HCT116 (cell line): Measurements from ENCODE around the gene FAR1. TPM values are rescaled to one million over a fixed set of nuclear protein-coding genes. Genes with fewer than 3 reads are reported as not detected.

Experiments
- ATAC-seq: fragments of 200-7000 bp; cut with Tn5 transposase; 2 replicates; pipeline ENCODE4 v1.9.1; 2020; ENCODE audit warnings: mild to moderate bottlenecking, moderate library complexity
- BruUV-seq: library from RNA; stranded (reverse); fragments of 400-500 nt; replicated peaks from 2 replicates; lab custom pipeline; 2021; lab: Mats Ljungman, UMichigan
- CTCF ChIA-PET: fragments of 300-600 bp; sonication (Branson Sonifier 250); formaldehyde crosslinking; loops from one replicate; lab custom pipeline; 2021; ENCODE audit warnings: antibody characterized with exemption; lab: Charles Lee
- POLR2A ChIA-PET: fragments of 300-600, 350-600 bp; sonication (Branson Sonifier 250); formaldehyde crosslinking; loops from one replicate; lab custom pipeline; 2021; ENCODE audit warnings: antibody characterized with exemption; lab: Charles Lee
- RAD21 ChIA-PET, 2 experiments: fragments of 300-600 bp; sonication (Branson Sonifier 250); formaldehyde crosslinking; loops; one replicate each; lab custom pipeline; 2023; ENCODE audit warnings: low total read pairs in 2 of 2; ENCODE audit not compliant: uncharacterized antibody in 2 of 2, unreplicated experiment in 2 of 2, low non-redundant PET in 1 of 2; lab: Charles Lee
- DNase-seq: peaks from one replicate; pipeline ENCODE4 v3.0.0-alpha.2; 2010; ENCODE audit warnings: low read depth, low spot score
- H2AFZ ChIP-seq: fragments of 200-600 bp; shearing (Covaris generic), sonication (generic); 2 replicates; pipeline ENCODE4 v1.6.1; 2017; ENCODE audit warnings: low read depth, mixed run types, mixed read lengths, antibody characterized with exemption, low read length; ENCODE audit not compliant: poor library complexity, severe bottlenecking
- H3K27ac ChIP-seq: 2 replicates; pipeline ENCODE4 v1.5.1; 2012; ENCODE audit warnings: low read depth, low read length
- H3K27me3 ChIP-seq: fragments of 200-600 bp; sonication (generic); 2 replicates; pipeline ENCODE4 v1.6.1; 2016; ENCODE audit warnings: mixed run types, low read length, mixed read lengths; ENCODE audit not compliant: insufficient read depth
- H3K36me3 ChIP-seq, 2 experiments: fragments of 200-500 bp in 1 of 2; fragments of 200-600 bp in 1 of 2; sonication (Bioruptor generic) in 1 of 2; sonication (generic) in 1 of 2; 2 replicates each; pipeline versions ENCODE4 v1.5.1 to v1.6.1; 2014 to 2016; ENCODE audit warnings: low read length in 2 of 2, inconsistent platforms in 1 of 2, mixed read lengths in 1 of 2, mixed run types in 1 of 2; ENCODE audit not compliant: insufficient read depth in 2 of 2, control insufficient read depth in 1 of 2
- H3K4me1 ChIP-seq, 2 experiments: fragments of 200-600 bp in 1 of 2; sonication (generic) in 1 of 2; 2 replicates each; pipeline versions ENCODE4 v1.5.1 to v1.6.1; 2012 to 2017; ENCODE audit warnings: low read length in 2 of 2, inconsistent platforms in 1 of 2, mild to moderate bottlenecking in 1 of 2, mixed read lengths in 1 of 2, mixed run types in 1 of 2, moderate library complexity in 1 of 2; ENCODE audit not compliant: insufficient read depth in 2 of 2, control insufficient read depth in 1 of 2
- H3K4me2 ChIP-seq: fragments of 200-600 bp; sonication (generic); 2 replicates; pipeline ENCODE4 v1.6.1; 2017; ENCODE audit warnings: mixed run types, low read length, mixed read lengths
- H3K4me3 ChIP-seq, 2 experiments: fragments of 200-600 bp in 1 of 2; sonication (generic) in 1 of 2; replicated peaks in 1 of 2; 2 replicates each; pipeline ENCODE4 v1.5.1; 2011 to 2016; ENCODE audit warnings: low read length in 2 of 2, control low read depth in 1 of 2, low read depth in 1 of 2, mild to moderate bottlenecking in 1 of 2, mixed read lengths in 1 of 2, mixed run types in 1 of 2
- H3K79me2 ChIP-seq: fragments of 200-600 bp; sonication (generic); 2 replicates; pipeline ENCODE4 v1.6.1; 2017; ENCODE audit warnings: mild to moderate bottlenecking, mixed run types, low read length, moderate library complexity, mixed read lengths; ENCODE audit not compliant: insufficient read depth
- H3K9ac ChIP-seq: fragments of 200-600 bp; sonication (generic); 2 replicates; pipeline ENCODE4 v1.6.1; 2016; ENCODE audit warnings: low read length, mixed read lengths
- H3K9me2 ChIP-seq: fragments of 200-600 bp; sonication (generic), shearing (Covaris generic); 2 replicates; pipeline ENCODE4 v1.6.1; 2017; ENCODE audit warnings: mixed run types, mild to moderate bottlenecking, moderate library complexity; ENCODE audit not compliant: insufficient read depth
- H3K9me3 ChIP-seq, 2 experiments: fragments of 200-500 bp in 1 of 2; fragments of 200-600 bp in 1 of 2; sonication (Bioruptor generic) in 1 of 2; sonication (generic) in 1 of 2; 2 replicates each; pipeline ENCODE4 v1.6.1; 2014 to 2017; ENCODE audit warnings: low read length in 2 of 2, mixed read lengths in 2 of 2, inconsistent platforms in 1 of 2, low read depth in 1 of 2, mild to moderate bottlenecking in 1 of 2, mixed run types in 1 of 2, moderate library complexity in 1 of 2; ENCODE audit not compliant: control insufficient read depth in 1 of 2, insufficient read depth in 1 of 2
- H4K20me1 ChIP-seq: fragments of 200-600 bp; sonication (generic), shearing (Covaris generic); 2 replicates; pipeline ENCODE4 v1.6.1; 2017; ENCODE audit warnings: mixed run types, mild to moderate bottlenecking, moderate library complexity; ENCODE audit not compliant: insufficient read depth
- EZH2 ChIP-seq: fragments of 200-600 bp; sonication (generic); IDR thresholded peaks from 2 replicates; pipeline ENCODE4 v1.6.1; 2017; ENCODE audit warnings: antibody characterized with exemption, mixed run types
- FOSL1 ChIP-seq: IDR thresholded peaks from 2 replicates; pipeline ENCODE4 v1.6.1; 2012; ENCODE audit warnings: low read depth
- JUND ChIP-seq: IDR thresholded peaks from 2 replicates; pipeline ENCODE4 v1.6.1; 2012
- SP1 ChIP-seq: IDR thresholded peaks from 2 replicates; pipeline ENCODE4 v1.6.1; 2012; ENCODE audit warnings: low read depth
- TCF7L2 ChIP-seq: IDR thresholded peaks from 2 replicates; pipeline ENCODE4 v1.7.0; 2011; ENCODE audit warnings: borderline replicate concordance, inconsistent platforms; ENCODE audit not compliant: insufficient read depth, insufficient read length; ENCODE audit errors: extremely low read depth
- YY1 ChIP-seq: IDR thresholded peaks from 2 replicates; pipeline ENCODE4 v1.6.1; 2011; ENCODE audit warnings: low read length, low read depth, moderate library complexity, mild to moderate bottlenecking; ENCODE audit not compliant: insufficient replicate concordance; ENCODE audit errors: extremely low read depth
- ZNF274 ChIP-seq: fragments of 200-500 bp; sonication (Bioruptor generic); IDR thresholded peaks from 2 replicates; pipeline ENCODE4 v1.6.1; 2014; ENCODE audit warnings: mild to moderate bottlenecking, low read depth, low read length, inconsistent platforms
- intact Hi-C: fragments of 100-400 bp; cut with micrococcal nuclease; formaldehyde crosslinking; loops from 2 replicates; pipeline ENCODE4 v1.10.0; 2022
- total RNA-seq: library from RNA; stranded (reverse); gene quantifications from one replicate; pipeline ENCODE4 v1.2.1, GENCODE V29; 2021; ENCODE audit not compliant: unreplicated experiment
- TF ChIP-seq, protein P1 (sequence below), 3 experiments: fragments of 200-600 bp in 1 of 3; sonication (generic) in 1 of 3; IDR thresholded peaks in 2 of 3; conservative IDR thresholded peaks in 1 of 3; 2 replicates each; pipeline ENCODE4 v1.5.1; 2012 to 2017; ENCODE audit warnings: low read depth in 2 of 3, low read length in 2 of 3, antibody characterized with exemption in 1 of 3, borderline replicate concordance in 1 of 3, control low read depth in 1 of 3, mild to moderate bottlenecking in 1 of 3, mixed read lengths in 1 of 3, mixed run types in 1 of 3, moderate library complexity in 1 of 3; ENCODE audit not compliant: insufficient read depth in 1 of 3

The FAR1 gene
- total RNA-seq, 1 experiment from 2014 or later, result 74.3 TPM

DNA sequence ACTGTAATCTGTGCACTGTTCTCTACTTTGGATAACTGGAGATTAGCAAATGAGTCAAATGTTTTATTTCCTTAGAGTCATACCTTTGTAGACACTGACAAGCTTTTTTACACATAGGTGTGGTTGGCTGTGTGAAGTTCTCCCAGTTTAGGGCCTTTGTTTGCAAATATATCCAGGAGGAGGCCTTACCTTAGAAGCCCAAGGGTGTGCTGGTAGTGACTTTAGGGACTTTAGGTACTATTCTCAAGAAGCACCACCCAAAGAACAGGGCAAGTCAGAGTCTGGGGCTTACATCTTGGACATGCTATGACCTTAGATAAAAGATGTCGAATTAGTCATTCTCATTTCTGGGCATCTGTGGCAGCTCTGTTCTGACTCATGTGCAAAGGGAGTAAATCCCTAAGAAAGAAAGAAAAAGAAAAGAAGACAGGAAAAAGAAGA is 4.8 kb upstream of the FAR1 start:
- H3K79me2 ChIP-seq, result peaks cover 1% of the 10 kb centered on the region; the same call in 1 of the 2 replicates
- POLR2A ChIA-PET, result no interaction called here
- H4K20me1 ChIP-seq, result no peaks in the 10 kb centered on the region
- H3K9me3 ChIP-seq, result no peaks in the 10 kb centered on the region
- peak; percentile 35; the same call in 1 of the 2 replicates for TF ChIP-seq FOSL1
- TF ChIP-seq, protein P1, sequence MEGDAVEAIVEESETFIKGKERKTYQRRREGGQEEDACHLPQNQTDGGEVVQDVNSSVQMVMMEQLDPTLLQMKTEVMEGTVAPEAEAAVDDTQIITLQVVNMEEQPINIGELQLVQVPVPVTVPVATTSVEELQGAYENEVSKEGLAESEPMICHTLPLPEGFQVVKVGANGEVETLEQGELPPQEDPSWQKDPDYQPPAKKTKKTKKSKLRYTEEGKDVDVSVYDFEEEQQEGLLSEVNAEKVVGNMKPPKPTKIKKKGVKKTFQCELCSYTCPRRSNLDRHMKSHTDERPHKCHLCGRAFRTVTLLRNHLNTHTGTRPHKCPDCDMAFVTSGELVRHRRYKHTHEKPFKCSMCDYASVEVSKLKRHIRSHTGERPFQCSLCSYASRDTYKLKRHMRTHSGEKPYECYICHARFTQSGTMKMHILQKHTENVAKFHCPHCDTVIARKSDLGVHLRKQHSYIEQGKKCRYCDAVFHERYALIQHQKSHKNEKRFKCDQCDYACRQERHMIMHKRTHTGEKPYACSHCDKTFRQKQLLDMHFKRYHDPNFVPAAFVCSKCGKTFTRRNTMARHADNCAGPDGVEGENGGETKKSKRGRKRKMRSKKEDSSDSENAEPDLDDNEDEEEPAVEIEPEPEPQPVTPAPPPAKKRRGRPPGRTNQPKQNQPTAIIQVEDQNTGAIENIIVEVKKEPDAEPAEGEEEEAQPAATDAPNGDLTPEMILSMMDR (IDR thresholded peaks at IDR 0.05 in 2 of 3, conservative IDR thresholded peaks at IDR 0.05 in 1 of 3; ENCODE audit: borderline replicate concordance in 1 of 3, insufficient read depth in 1 of 3, low read depth in 2 of 3, low read length in 2 of 3), result no peak
- no peak for TF ChIP-seq TCF7L2
- TF ChIP-seq SP1, result no peak
- no peak for TF ChIP-seq JUND
- H3K9me2 ChIP-seq, result peaks cover 5% of the 10 kb centered on the region; the same call in 1 of the 2 replicates
- H3K4me2 ChIP-seq, result peak overlapping the region; percentile 26
- H3K9ac ChIP-seq, result no peak overlapping the region
- H3K4me3 ChIP-seq, result no peak overlapping the region
- no peak overlapping the region for H3K27ac ChIP-seq
- no peaks in the 10 kb centered on the region for H3K36me3 ChIP-seq
- no TSS peak for BruUV-seq
- H2AFZ ChIP-seq, result no peak overlapping the region
- RAD21 ChIA-PET, result no interaction called here
- CTCF ChIA-PET, result no interaction called here
- no peaks in the 10 kb centered on the region for H3K27me3 ChIP-seq
- no peak for DNase-seq
- peaks cover 5 to 16% of the 10 kb centered on the region in 2 experiments; a peak in 3 of 4 replicates for H3K4me1 ChIP-seq
- intact Hi-C loops, result no loop called here
- ATAC-seq, result no peak

DNA sequence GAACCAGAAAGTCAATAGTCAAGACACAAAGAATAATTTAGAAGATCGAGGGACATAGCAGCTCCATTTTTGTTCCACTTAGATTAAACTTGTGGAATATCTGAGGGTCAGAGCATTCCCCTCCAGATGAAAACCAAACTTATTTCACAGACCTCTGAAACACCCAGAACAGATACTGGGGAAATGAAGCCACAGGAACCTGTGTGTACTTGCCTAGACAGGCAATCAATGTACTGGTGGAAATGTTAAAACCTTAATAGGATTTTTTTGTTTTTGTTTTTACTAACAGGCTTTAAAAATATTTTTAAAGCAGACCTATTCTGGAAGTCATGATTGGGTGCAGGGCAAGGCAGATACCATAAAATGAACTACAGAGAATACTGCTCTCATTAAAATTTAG is 4.1 kb upstream of the FAR1 start:
- Histone ChIP-seq H3K9me2 (peaks cover 5% of the 10 kb centered on the region; the same call in 1 of the 2 replicates), H2AFZ (no peak overlapping the region), H3K27me3 (no peaks in the 10 kb centered on the region), H3K9ac (no peak overlapping the region), H3K4me2 (no peak overlapping the region), H4K20me1 (no peaks in the 10 kb centered on the region), H3K36me3 (no peaks in the 10 kb centered on the region), H3K4me3 (no peak overlapping the region), H3K9me3 (no peaks in the 10 kb centered on the region), H3K79me2 (peaks cover 8% of the 10 kb centered on the region), H3K27ac (no peak overlapping the region), H3K4me1 (peaks cover 5 to 17% of the 10 kb centered on the region in 2 experiments; a peak in 3 of 4 replicates)
- ChIA-PET CTCF (no interaction called here), RAD21 (no interaction called here), POLR2A (no interaction called here)
- TF ChIP-seq YY1 (no peak), EZH2 (no peak), ZNF274 (no peak)
- no peak for ATAC-seq
- no TSS peak for BruUV-seq
- DNase-seq, result no peak
- intact Hi-C loops, result no loop called here
